DMS114 treated with DMSO at 0.1 percent for 48 hours (cell line): Measurements from ENCODE around the gene MYO9A.

ENCODE experiments used
- DNase-seq: peaks from one replicate; lab custom pipeline; 2025; ENCODE audit not compliant: unreplicated experiment; lab: John Stamatoyannopoulos, UW

MYO9A gene

GRCh38 chr15:72118017-72118978 lies at the start of gene MYO9A, which contains the start of gene SENP8:
TSS of gene MYO9A (minus strand) at chr15:72118150. CDS start at chr15:72046563, 71,587 bp downstream.
TSS of gene SENP8 (plus strand) at chr15:72118403. CDS start at chr15:72139624, 21,221 bp downstream.
- DNase-seq: peak; percentile 94

DNA sequence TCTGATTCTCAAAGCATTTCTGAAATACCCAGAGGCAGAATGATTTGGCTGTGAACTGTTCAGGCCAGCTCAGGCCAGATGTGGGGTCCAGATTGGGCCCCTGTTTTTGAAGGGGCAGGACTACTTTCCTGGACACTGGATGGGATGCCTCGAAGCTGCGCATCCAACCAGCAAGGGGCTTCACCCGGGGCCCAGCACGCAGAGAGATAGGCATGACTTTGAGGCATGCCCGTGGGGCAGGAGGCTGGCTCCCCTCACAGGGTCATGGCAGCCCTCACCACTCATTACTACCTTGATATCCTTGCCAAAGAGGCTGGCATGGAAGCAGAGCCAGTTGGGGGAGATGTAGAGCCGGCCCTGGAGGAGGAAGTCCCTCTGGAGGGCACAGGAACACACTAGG lies 49.5 kb upstream of the MYO9A start:
- DNase-seq: no peak

GRCh38 chr15:72166716-72167417 lies 48.9 kb upstream of the MYO9A start:
- no peak for DNase-seq

GRCh38 chr15:72163719-72164118 lies 45.8 kb upstream of the MYO9A start:
- no peak for DNase-seq

DNA sequence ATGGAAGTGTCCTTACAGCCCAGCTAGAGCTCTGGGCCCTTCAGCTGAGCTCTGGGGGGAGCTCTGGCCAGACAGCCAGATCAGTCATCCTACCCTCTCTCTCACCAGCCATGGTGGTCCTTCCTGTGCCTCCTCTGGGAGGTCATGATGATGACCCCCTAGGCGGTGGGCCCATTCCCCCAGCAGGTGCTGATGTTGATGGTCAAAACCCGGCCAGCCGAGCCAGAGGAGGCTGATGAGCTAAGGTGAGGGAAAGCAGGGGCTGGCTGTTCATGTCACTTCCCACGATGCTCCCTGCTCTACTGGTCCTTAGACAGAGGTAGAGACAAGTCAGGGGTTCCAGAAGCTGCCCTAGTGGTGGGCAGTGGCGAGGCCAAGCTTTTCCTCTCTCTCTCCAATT lies 44.6 kb upstream of the MYO9A start:
- DNase-seq: no peak

- no peak for DNase-seq
These were observed 43.6 kb upstream of the MYO9A start for GRCh38 chr15:72161361-72162132.

DNA sequence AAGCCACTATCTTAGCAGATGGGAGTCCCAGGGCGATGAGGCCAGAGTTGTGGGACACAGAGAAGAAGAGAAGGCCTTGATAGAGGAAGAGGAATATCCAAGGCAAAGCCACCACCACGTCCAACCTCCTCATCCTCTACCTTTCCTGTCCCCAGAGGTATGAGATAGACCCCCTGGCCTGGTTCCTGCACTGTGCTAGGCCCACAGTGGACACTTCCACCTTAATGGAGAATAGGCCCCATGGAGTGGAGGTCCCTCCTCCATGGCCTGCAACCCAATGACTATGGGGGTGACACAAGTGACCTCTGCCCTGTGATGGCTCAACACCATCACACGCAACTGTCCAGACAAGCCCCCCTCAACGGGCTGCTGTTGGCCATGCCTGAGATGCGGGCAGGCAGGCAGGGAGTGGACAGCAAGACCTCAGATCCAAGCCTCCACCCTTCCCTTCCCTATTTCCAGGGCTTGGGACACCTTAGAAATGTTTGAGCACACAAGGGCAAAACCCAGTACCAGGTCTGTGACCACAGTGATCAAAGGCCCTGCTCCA lies 42.8 kb upstream of the MYO9A start:
- no peak for DNase-seq

GRCh38 chr15:72156928-72157327 lies 39.0 kb upstream of the MYO9A start:
- DNase-seq: no peak

DNA sequence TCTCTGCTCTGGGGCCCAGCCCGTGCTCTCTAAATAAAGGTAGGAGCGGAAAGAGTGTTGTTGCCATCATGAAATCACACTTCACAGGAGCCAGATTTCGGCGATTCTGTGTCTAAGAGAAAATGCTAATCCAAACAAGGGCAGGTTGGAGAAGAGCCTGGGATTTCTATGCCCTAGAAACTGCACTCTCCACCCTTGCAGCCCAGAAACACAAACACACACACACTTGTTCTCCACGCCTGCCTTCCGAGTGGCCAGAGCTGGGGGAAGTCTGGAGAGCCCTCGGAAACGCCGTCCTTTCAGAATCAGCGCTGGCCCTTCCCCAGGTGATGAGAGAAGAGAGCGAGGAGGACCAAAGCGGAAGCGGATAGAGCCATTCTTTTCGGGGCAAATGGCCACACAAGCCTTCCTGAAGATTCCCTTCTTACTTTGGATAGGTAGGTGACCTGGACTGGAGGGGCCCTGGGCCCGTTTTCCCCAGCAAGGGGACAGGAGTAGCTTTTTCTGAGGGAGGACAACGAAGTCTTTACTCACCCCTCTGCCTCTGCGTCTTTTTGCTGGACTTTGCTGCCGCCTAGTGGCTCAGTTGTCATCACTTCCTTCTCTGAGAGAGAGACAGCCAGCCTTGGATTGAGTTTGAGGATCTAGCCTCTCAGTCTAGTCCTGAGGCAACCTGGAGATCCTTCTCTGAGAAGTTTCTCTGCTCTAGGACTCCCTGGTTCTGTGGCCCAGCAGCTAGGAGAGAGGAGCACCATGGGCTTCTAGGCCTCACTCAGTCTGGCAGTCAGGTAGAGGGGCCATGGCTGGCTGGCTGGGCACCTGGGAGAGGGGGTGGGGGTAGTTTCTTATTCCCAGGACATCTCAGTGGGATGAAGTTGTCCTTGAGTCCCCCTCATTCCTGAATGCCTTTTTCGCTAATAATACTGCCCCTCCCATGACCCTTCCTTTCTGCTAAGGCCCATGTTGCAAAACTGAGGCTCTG lies 38.0 kb upstream of the MYO9A start:
- peak; percentile 79 for DNase-seq

DNA sequence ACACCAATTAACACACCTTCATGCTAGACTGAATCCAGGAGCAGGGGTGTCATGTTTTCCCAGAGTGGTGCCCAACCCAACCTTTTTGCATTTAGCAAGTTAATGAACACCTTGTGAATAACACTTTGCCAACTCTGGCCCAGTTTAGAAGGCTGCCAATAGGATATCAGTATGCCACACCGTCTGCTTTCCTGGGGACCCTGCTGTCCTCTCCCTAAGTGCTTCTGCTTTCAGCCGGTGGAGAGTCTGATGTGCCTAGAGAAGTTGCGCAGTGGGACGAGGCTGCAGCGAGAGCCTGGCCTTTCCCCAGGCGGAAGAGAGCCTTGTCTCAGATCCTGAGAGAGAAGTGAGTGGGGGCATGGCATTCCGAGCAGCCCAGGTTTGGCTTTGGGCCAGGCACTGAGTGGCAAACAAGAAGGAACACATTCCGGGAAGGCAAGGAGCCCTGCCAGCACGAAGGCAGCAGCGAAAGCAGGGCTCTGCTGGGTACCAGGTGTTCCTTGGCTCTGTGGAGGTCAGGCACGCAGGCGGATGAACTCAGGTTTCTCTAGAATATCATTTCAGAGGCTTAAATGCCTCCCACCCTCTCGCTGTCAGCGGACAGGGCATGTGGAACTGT lies 37.2 kb upstream of the MYO9A start:
- DNase-seq: no peak

- no peak for DNase-seq
These were observed 36.4 kb upstream of the MYO9A start for GRCh38 chr15:72154316-72154715.

DNA sequence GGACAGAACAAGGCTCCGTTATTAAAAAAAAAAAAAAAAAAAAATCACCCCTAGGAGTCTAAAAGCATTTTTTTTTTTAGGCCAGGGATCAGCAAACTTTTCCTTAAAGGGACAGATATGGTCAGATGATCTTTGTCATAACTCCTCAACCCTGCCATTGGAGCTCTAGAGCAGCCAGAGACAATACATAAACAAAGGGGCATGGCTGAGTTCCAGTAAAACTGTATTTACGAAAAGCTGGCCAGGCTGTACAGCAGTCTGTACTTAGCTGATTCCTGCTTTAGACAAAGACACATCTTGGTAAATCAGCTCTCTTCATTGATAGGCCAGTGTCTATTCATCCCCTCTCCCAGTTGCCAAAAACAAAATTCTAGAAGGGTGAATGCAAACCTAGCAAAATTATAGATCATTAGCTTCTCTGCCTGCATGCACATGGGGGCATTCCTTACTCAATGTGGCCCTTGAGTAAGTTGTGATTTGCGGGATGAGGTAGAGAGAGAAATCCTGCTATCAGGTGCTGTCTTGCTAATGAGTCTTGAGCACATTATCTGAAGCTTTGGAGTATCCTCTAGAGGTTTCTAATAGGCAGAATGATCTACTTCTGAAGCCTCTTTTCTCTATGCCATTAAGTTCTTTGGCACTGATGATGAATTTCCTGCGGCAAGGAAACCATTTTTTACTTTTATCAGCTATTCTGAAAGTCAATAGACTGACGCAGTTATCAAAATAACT lies 35.5 kb upstream of the MYO9A start:
- no peak for DNase-seq

DNA sequence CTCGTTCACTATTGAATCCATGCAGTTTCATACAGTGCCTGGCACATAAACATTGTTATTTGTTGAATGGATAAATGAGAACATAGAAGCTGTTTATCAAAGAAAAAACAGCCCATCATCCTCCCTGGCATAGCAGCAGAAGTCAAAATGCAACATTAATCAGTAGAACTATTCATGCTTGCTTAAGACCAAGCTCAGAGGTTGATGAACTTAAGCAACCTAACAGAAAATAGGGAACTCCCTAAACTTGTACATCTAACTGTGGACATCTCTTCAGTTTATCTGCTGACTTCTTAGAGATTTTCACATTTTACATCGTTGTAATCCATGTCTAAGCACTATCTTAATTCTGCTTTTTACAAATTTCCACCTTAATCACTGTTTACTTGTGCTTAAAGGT lies 29.5 kb upstream of the MYO9A start:
- no peak for DNase-seq

GRCh38 chr15:72146934-72147333 lies 29.0 kb upstream of the MYO9A start:
- no peak for DNase-seq

- no peak for DNase-seq
These were observed 28.3 kb upstream of the MYO9A start for GRCh38 chr15:72146221-72146620.

DNA sequence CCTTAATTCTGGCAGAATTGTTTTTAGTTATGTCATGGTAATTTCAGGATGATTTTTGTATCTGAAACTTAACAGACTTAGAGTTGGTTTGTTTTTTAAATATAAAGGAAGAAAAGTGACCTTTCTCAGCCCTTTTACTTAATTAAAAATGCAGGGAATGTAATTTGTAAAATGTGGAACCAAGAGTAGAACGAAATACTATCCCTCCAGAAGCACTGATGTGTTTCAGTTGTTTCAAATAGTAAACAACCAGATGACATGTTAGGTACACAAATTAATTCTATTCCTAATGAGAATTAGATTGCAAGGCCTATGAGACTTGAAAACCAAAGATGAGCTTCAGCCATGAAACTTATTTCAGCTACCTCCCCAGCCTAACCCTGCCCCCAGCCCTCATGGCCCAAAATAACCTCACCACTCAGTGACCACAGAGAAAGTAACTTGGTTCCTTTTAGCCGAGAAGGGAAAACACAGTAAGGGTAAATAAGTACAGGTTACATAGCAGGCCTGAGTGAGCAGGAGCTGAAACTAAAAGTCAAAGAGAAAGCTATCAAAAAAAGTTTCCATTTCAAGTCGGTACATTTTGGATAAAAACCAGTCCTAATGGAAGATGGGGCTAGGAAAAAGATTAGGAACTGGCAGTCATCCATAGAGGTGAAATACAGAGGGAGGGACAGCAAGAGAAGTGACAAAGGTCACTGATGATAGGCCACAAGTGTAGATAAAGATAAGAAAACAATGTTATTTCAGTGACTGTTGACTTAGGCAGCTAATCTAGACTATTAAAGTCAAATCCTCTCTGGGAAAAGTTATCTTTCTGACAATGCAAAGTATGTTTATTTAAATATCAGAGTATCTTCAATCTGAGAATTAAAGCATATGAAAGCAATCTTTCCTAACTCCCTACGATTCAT lies 23.5 kb upstream of the MYO9A start:
- no peak for DNase-seq

DNA sequence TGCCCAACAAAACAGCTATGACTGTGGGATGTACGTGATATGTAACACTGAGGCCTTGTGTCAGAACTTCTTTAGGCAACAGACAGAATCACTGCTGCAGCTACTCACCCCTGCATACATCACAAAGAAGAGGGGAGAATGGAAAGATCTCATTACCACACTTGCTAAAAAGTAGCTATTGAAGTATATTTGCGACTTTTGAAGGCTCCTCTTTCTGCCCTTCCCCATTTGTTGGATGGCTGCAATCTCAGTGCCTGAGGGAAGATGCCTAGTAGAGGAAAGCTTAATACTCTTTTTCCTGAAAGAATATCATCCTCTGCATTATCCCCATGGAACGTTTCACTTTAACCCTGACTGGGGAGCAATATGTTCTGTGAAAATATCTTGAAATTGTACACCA lies 22.1 kb upstream of the MYO9A start:
- DNase-seq: no peak

- DNase-seq: no peak
These were observed 21.7 kb upstream of the MYO9A start for GRCh38 chr15:72139667-72140066.
